C4-2B (cell line): Measurements from ENCODE around the gene NFATC3.

Experiments
- ZFX ChIP-seq: fragments of 450-650 bp; IDR thresholded peaks from 2 replicates; pipeline ENCODE4 v1.6.1; 2017
- TF ChIP-seq, protein P1 (sequence below): fragments of 450-650 bp; conservative IDR thresholded peaks from 2 replicates; pipeline ENCODE4 v1.5.1; 2017; ENCODE audit warnings: mild to moderate bottlenecking

DNA sequence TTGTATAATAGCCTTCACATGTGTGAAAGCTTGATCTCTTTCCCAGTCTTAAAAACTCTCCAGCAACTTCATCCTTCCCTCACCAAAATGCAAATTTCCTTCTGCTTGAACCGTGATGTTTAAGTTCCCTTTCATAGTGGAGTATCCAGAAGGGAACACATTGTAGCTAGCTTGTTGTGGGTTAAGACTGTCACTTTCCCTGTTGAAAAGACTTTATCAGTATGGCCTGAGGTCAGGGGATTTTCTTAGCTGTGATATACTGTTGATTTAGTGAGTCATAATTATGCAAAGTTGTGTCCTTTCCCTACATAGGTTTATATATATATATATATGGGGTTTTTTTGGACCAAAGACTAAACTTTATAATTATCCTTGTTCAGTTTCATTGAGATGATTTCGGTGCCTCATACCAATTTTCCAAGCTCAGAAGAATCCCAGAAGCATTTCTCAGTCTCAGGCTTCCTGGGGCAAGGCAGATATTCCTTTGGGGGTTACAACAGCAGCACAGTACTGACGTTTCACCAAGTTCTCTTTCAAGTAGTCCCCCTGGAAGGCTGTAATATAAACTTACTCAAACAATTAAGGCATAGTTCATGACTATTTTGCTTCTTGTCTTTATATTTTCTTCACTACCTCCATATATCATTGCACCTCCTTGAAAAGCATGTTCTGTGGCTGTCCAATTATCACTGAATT, 115.1 kb downstream of the NFATC3 start:
- TF ChIP-seq, protein P1, sequence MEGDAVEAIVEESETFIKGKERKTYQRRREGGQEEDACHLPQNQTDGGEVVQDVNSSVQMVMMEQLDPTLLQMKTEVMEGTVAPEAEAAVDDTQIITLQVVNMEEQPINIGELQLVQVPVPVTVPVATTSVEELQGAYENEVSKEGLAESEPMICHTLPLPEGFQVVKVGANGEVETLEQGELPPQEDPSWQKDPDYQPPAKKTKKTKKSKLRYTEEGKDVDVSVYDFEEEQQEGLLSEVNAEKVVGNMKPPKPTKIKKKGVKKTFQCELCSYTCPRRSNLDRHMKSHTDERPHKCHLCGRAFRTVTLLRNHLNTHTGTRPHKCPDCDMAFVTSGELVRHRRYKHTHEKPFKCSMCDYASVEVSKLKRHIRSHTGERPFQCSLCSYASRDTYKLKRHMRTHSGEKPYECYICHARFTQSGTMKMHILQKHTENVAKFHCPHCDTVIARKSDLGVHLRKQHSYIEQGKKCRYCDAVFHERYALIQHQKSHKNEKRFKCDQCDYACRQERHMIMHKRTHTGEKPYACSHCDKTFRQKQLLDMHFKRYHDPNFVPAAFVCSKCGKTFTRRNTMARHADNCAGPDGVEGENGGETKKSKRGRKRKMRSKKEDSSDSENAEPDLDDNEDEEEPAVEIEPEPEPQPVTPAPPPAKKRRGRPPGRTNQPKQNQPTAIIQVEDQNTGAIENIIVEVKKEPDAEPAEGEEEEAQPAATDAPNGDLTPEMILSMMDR: no peak
- no peak for TF ChIP-seq ZFX
